Measurements from ENCODE around the gene SF3B1. TPM values are rescaled to one million over a fixed set of nuclear protein-coding genes. Genes with fewer than 3 reads are reported as not detected.
A peak's percentile ranks its signal among the peaks of the same experiment; 100 is the strongest.

Gene SF3B1
- total RNA-seq, 1 experiment from 2014 or later, result 274 TPM

GRCh38 chr2:197378494-197379307, 56.1 kb downstream of the SF3B1 start:
- peaks cover 6% of the 10 kb centered on the region for H3K27me3 Mint-ChIP-seq (ENCODE audit: insufficient read depth, unreplicated experiment)
- intact Hi-C loops (cut with micrococcal nuclease; ENCODE audit: unreplicated experiment), result loop anchor here (1.0 to 2.0 kb wide), 9 partner anchors 49 to 528 kb away; partner anchors contain the start of gene ANKRD44
- H3K27ac Mint-ChIP-seq (ENCODE audit: unreplicated experiment), result no peak overlapping the region
- H3K9me3 ChIP-seq, result no peaks in the 10 kb centered on the region
- POLR2A ChIA-PET, result interaction anchor here (0.7 kb wide), 1 partner anchor 73 kb away, joined by 9 read pairs; no protein-coding TSS in a partner anchor
- no peaks in the 10 kb centered on the region for H3K4me1 ChIP-seq
- peaks cover 7% of the 10 kb centered on the region for H3K4me1 Mint-ChIP-seq (ENCODE audit: low read depth, unreplicated experiment)
- no peaks in the 10 kb centered on the region for H3K36me3 ChIP-seq (ENCODE audit: control insufficient read depth, insufficient read depth, low read length)
- H3K9me3 Mint-ChIP-seq (ENCODE audit: unreplicated experiment), result no peaks in the 10 kb centered on the region
- CTCF ChIA-PET, result interaction anchor here (0.6 to 1.2 kb wide), 4 partner anchors 47 to 265 kb away, joined by 4 to 5 read pairs (median 4); no protein-coding TSS in a partner anchor
- TF ChIP-seq CTCF (IDR thresholded peaks at IDR 0.05; ENCODE audit: insufficient read depth in 1 of 2, low read depth in 1 of 2, low read length in 1 of 2, severe bottlenecking in 1 of 2, unreplicated experiment in 1 of 2), result peak; percentile 85 to 86
- no TSS peak for BruUV-seq (replicated peaks)
- no peaks in the 10 kb centered on the region for H3K27me3 ChIP-seq (replicated peaks; ENCODE audit: control insufficient read depth, insufficient read depth, low read length)
- H3K36me3 Mint-ChIP-seq (ENCODE audit: insufficient read depth, unreplicated experiment), result peaks cover 7% of the 10 kb centered on the region
- H3K4me3 Mint-ChIP-seq (ENCODE audit: unreplicated experiment), result peak overlapping the region; percentile 48
- H3K4me3 ChIP-seq (ENCODE audit: low read depth, low read length), result no peak overlapping the region
- DNase-seq, result peak in 1 of 2 experiments; percentile 70

- Mint-ChIP-seq H3K4me3 (ENCODE audit: unreplicated experiment) (no peak overlapping the region), H3K36me3 (ENCODE audit: insufficient read depth, unreplicated experiment) (peaks cover 7% of the 10 kb centered on the region), H3K4me1 (ENCODE audit: low read depth, unreplicated experiment) (peaks cover 7% of the 10 kb centered on the region), H3K9me3 (ENCODE audit: unreplicated experiment) (no peaks in the 10 kb centered on the region), H3K27ac (ENCODE audit: unreplicated experiment) (no peak overlapping the region), H3K27me3 (ENCODE audit: insufficient read depth, unreplicated experiment) (peaks cover 6% of the 10 kb centered on the region)
- intact Hi-C loops (cut with micrococcal nuclease; ENCODE audit: unreplicated experiment), result loop anchor here (1.0 to 2.0 kb wide), 9 partner anchors 49 to 528 kb away; partner anchors contain the start of gene ANKRD44
- no peaks in the 10 kb centered on the region for H3K4me1 ChIP-seq
- H3K36me3 ChIP-seq (ENCODE audit: control insufficient read depth, insufficient read depth, low read length), result no peaks in the 10 kb centered on the region
- H3K4me3 ChIP-seq (ENCODE audit: low read depth, low read length), result no peak overlapping the region
- DNase-seq, result no peak
- no peak for TF ChIP-seq CTCF (IDR thresholded peaks at IDR 0.05; ENCODE audit: insufficient read depth in 1 of 2, low read depth in 1 of 2, low read length in 1 of 2, severe bottlenecking in 1 of 2, unreplicated experiment in 1 of 2)
- no peaks in the 10 kb centered on the region for H3K9me3 ChIP-seq
- ChIA-PET CTCF (interaction anchor here (1.0 to 1.2 kb wide), 2 partner anchors 186 to 265 kb away, joined by 4 to 5 read pairs; no protein-coding TSS in a partner anchor), POLR2A (no interaction called here)
- H3K27me3 ChIP-seq (replicated peaks; ENCODE audit: control insufficient read depth, insufficient read depth, low read length), result no peaks in the 10 kb centered on the region
- BruUV-seq (replicated peaks), result no TSS peak
These were observed 56.7 kb downstream of the SF3B1 start for GRCh38 chr2:197378086-197378485.

GRCh38 chr2:197377670-197378069, 57.2 kb downstream of the SF3B1 start:
- H3K27me3 ChIP-seq (replicated peaks; ENCODE audit: control insufficient read depth, insufficient read depth, low read length), result no peaks in the 10 kb centered on the region
- H3K9me3 Mint-ChIP-seq (ENCODE audit: unreplicated experiment), result no peaks in the 10 kb centered on the region
- peaks cover 7% of the 10 kb centered on the region for H3K36me3 Mint-ChIP-seq (ENCODE audit: insufficient read depth, unreplicated experiment)
- peaks cover 6% of the 10 kb centered on the region for H3K27me3 Mint-ChIP-seq (ENCODE audit: insufficient read depth, unreplicated experiment)
- no peak for TF ChIP-seq CTCF (IDR thresholded peaks at IDR 0.05; ENCODE audit: insufficient read depth in 1 of 2, low read depth in 1 of 2, low read length in 1 of 2, severe bottlenecking in 1 of 2, unreplicated experiment in 1 of 2)
- no peak overlapping the region for H3K4me3 Mint-ChIP-seq (ENCODE audit: unreplicated experiment)
- no peaks in the 10 kb centered on the region for H3K9me3 ChIP-seq
- H3K4me3 ChIP-seq (ENCODE audit: low read depth, low read length), result no peak overlapping the region
- ChIA-PET CTCF (no interaction called here), POLR2A (no interaction called here)
- no peaks in the 10 kb centered on the region for H3K4me1 ChIP-seq
- intact Hi-C loops (cut with micrococcal nuclease; ENCODE audit: unreplicated experiment), result loop anchor here (1.0 to 2.0 kb wide), 9 partner anchors 48 to 527 kb away; partner anchors contain the start of gene ANKRD44
- no TSS peak for BruUV-seq (replicated peaks)
- H3K36me3 ChIP-seq (ENCODE audit: control insufficient read depth, insufficient read depth, low read length), result no peaks in the 10 kb centered on the region
- H3K27ac Mint-ChIP-seq (ENCODE audit: unreplicated experiment), result no peak overlapping the region
- H3K4me1 Mint-ChIP-seq (ENCODE audit: low read depth, unreplicated experiment), result peaks cover 7% of the 10 kb centered on the region
- DNase-seq, result no peak
